Liver (tissue), 3 donors: ENCODE data around the gene NSD1.

ENCODE experiments used
- EGR1 ChIP-seq, 2 donors: IDR thresholded peaks; 2 replicates each; pipeline ENCODE4 v1.6.1; 2016 to 2018; ENCODE audit warnings: antibody characterized with exemption in 2 of 2, low read depth in 2 of 2
- RAD21 ChIP-seq, 2 donors: IDR thresholded peaks; 2 replicates each; pipeline ENCODE4 v1.6.1; 2016; ENCODE audit warnings: antibody characterized with exemption in 2 of 2, mild to moderate bottlenecking in 2 of 2
- YY1 ChIP-seq: IDR thresholded peaks from 2 replicates; pipeline ENCODE4 v1.6.1; 2016; ENCODE audit warnings: antibody characterized with exemption, mild to moderate bottlenecking
- TF ChIP-seq, protein P1 (sequence below): fragments of 150-350 bp; IDR thresholded peaks from 2 replicates; pipeline ENCODE4 v1.5.1; 2017; ENCODE audit warnings: improper control_type of control experiment, low read depth, low read length; ENCODE audit not compliant: missing input control
- TF ChIP-seq, protein P2 (sequence below): IDR thresholded peaks from 2 replicates; pipeline ENCODE4 v1.6.1; 2016; ENCODE audit warnings: antibody characterized with exemption, mild to moderate bottlenecking
- donor health status: healthy.
- donor health status: healthy.

DNA sequence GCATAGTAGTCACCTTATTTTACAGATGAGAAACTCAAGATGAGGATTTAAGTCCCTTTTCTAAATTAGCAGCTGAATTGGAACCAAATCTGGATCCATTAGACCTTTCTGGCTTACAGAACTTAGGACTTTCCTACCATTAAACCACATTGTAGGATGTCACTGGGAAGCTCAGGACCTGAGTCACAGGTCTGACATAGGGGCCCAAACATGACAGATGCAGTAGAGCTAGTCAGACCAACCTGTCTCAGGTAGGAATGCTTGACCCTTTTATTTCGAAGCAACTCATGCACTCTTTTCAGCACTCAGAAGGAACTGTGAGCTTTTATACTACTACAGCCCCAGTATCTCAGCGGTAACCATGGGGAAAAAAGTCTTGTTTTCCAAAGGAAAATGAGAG lies 167.4 kb downstream of the NSD1 start:
- TF ChIP-seq, protein P1, sequence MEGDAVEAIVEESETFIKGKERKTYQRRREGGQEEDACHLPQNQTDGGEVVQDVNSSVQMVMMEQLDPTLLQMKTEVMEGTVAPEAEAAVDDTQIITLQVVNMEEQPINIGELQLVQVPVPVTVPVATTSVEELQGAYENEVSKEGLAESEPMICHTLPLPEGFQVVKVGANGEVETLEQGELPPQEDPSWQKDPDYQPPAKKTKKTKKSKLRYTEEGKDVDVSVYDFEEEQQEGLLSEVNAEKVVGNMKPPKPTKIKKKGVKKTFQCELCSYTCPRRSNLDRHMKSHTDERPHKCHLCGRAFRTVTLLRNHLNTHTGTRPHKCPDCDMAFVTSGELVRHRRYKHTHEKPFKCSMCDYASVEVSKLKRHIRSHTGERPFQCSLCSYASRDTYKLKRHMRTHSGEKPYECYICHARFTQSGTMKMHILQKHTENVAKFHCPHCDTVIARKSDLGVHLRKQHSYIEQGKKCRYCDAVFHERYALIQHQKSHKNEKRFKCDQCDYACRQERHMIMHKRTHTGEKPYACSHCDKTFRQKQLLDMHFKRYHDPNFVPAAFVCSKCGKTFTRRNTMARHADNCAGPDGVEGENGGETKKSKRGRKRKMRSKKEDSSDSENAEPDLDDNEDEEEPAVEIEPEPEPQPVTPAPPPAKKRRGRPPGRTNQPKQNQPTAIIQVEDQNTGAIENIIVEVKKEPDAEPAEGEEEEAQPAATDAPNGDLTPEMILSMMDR, result no peak
- TF ChIP-seq, protein P2, sequence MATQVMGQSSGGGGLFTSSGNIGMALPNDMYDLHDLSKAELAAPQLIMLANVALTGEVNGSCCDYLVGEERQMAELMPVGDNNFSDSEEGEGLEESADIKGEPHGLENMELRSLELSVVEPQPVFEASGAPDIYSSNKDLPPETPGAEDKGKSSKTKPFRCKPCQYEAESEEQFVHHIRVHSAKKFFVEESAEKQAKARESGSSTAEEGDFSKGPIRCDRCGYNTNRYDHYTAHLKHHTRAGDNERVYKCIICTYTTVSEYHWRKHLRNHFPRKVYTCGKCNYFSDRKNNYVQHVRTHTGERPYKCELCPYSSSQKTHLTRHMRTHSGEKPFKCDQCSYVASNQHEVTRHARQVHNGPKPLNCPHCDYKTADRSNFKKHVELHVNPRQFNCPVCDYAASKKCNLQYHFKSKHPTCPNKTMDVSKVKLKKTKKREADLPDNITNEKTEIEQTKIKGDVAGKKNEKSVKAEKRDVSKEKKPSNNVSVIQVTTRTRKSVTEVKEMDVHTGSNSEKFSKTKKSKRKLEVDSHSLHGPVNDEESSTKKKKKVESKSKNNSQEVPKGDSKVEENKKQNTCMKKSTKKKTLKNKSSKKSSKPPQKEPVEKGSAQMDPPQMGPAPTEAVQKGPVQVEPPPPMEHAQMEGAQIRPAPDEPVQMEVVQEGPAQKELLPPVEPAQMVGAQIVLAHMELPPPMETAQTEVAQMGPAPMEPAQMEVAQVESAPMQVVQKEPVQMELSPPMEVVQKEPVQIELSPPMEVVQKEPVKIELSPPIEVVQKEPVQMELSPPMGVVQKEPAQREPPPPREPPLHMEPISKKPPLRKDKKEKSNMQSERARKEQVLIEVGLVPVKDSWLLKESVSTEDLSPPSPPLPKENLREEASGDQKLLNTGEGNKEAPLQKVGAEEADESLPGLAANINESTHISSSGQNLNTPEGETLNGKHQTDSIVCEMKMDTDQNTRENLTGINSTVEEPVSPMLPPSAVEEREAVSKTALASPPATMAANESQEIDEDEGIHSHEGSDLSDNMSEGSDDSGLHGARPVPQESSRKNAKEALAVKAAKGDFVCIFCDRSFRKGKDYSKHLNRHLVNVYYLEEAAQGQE, result no peak
- no peak for TF ChIP-seq RAD21 (IDR thresholded peaks at IDR 0.05)
- TF ChIP-seq EGR1 (IDR thresholded peaks at IDR 0.05; ENCODE audit: low read depth in 2 of 2), result no peak
- no peak for TF ChIP-seq YY1
